HG03354 (cell line): Measurements from ENCODE around the gene AURKA.

ENCODE experiments used
- ATAC-seq: cut with Tn5 transposase; IDR thresholded peaks from one replicate; pipeline ENCODE4 v1.9.1; 2021; ENCODE audit warnings: mild to moderate bottlenecking; ENCODE audit not compliant: unreplicated experiment, poor library complexity, severe bottlenecking

AURKA gene

DNA sequence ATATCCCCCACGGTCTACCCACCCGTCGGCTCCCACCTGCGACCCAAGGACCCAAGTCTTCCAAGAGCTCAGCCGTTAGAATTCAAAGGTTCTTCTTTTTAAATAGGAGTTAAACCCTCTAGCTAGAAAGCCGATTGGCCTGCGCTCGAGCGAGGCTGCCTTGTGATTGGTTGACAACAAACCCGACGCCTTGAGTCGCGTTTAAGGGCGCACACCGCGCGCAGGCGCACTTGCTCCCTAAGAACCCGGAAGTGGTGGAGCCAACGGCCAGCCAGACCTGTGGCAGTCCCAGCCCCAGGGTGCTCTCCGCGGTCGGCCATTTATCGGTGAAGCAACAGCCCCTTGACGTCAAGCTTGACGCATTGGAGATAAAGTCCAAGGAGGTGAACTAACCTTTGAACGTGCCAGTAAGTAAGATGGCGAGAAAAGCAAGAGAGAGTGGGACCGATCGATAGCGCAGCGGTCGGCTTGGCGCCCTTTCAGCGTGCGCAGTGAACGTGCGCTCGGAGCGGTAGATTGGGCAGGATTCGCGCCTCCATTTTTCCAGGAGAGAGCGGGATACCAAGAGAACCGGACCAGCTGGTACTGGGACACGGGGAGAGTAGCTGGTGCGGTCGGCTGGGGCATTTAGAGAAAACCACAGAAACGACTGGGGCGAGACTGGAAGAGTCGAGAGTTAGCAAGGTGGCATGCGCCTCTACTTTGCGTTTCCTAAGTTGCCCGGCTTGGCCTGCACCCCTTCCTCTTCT is at the start of gene AURKA, which contains the start of gene CSTF1:
TSS of gene AURKA (minus strand) at position 84 of the 749 bp plus-strand sequence. CDS start 4,018 bp downstream, outside the sequence.
TSS of gene CSTF1 (plus strand) at position 514 of the 749 bp plus-strand sequence. CDS start 2,908 bp downstream, outside the sequence.
- peak; percentile 94 for ATAC-seq

DNA sequence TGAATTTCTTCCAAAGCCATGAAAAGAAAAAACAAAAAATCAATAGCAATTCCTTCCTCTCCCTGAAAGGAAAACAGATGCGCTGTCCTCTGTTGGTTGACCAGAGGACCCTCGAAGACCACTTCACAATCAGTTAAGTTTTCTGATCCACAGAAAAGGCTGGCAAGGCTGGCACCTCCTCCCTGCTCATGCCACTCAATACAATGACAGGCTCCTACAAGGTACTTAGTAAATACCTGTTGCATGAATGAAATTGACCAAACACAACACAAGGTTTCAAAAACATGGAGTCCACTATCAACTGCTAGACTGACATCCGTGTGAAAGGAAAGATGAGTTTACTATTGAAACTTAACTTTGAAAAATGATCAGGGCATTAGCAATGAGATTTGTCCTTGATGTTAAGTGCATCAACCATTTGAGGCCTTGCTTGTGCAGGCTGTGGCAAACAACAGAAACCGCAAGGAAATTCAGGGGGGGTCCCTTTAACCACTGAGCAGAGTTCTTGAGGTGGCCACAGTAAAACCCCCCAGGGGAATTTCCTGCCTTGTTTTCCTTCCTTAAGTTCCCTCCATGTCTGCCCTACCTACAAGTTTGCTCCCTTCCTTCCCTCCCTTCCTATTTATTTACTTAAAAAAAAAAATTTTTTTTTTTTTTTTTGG is 48.5 kb upstream of the AURKA start:
- peak; percentile 65 for ATAC-seq

DNA sequence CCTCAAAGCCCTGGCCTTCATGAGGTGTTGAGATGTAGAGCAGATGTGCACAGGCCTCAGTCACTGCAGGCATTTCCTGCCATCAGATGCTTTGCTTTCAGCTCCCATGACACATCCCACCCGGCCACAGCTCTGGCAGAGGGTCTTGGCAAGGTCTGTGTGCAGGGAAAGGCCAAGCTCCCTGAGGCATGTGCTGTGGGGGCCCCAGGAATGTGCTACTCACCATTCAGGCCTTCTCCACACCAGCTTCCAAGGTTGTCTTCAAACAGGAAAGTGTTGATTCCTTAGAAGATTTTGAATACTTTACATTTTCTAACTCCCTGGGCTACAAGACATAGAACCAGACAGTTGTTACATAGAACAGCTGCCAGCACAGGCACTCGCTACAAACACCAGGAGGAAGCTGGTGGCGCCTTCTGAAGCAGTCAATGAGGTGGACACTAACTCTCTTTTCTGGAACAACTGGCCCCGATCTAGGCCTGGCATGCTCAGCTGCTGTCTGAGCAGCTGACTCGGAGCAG is 47.8 kb upstream of the AURKA start:
- no peak for ATAC-seq

DNA sequence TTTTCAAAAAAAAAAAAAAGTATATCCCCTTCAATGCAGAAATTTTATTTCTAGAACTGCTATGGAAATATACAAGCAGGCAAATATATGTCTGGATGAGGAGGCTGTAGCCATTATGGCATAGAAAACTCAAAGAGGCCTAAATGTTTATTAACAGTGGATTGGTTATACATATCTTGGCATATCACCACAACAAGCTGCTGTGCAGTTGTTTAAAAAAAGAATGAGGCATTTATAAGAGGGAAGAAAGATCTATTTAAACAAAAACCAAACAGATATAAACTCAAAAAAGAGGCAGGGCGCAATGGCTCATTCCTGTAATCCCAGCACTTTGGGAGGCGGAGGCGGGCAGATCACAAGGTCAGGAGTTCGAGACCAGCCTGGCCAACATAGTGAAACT is 46.3 kb upstream of the AURKA start:
- ATAC-seq, result no peak

DNA sequence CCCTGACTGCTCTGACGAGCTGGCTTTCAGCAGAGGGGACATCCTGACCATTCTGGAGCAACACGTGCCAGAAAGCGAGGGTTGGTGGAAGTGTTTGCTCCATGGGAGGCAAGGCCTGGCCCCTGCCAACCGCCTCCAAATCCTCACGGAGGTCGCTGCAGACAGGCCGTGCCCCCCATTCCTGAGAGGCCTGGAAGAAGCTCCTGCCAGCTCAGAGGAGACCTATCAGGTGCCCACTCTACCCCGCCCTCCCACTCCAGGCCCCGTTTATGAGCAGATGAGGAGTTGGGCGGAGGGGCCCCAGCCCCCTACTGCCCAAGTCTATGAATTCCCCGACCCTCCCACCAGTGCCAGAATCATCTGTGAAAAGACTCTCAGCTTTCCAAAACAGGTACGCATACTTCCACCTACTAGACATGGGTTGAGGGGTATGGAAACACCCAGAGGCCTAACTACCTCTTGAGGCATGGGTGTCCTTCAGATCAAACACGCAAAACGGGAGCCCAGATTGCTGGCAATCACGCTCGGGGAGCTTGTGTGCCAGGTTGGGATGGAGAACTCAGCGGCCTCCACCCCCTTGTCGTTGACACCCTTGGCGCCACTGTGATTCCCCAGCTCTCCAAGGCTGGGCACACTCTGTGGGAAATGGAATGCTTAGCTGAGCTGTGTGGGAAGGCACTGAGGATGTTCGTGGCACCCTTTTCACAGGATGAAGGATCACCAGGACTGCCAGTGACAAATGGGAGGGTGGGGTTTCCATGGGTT is 45.4 kb upstream of the AURKA start:
- no peak for ATAC-seq

DNA sequence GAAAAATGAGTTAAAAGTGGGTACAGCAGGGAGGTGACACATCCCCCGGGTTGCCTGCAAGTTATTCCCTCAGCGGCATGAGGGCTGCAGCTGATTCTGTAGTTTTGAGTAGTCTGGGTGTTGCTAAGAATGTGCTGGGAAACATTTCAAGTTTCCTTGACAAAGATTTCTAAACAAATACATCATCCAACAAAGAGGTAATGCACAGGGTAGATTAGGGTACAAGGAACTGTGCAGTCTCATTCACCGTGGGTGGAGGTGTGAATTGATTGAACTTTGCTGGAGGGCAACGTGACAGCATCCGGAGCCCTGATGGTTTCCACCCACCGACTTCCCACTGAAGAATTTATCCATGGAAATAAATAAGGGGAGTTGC is 41.9 kb upstream of the AURKA start:
- no peak for ATAC-seq

DNA sequence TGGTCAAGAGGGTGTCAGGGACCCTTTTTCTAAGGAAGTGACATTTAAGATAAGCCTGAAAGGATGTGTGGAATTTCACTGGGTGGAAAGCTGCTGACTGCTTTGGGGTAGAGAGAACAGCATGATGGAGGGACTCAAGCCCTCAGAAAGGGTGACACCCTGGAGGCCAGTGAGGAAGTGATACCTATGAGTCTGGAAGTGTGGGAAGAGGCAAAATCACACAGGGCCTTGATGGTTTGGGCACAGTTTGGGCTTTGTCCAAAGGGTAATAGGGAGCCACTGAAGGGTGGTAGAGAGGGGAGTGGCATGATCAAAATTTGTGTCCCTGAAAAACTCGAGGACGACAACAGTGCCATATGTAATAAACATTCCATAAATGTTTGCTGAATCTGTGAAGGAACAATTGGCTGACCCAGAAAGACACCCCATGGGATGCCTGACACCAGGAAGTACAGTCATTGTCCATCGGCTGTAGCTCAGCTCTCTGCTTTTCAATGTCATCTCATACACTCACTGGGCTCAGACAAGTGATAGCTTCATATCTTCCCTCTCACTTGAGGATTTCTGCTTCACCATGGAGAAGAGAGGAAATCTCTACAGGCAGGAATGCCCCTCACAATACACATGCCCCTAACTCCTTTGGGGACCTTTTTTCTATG is 41.3 kb upstream of the AURKA start:
- ATAC-seq, result no peak

DNA sequence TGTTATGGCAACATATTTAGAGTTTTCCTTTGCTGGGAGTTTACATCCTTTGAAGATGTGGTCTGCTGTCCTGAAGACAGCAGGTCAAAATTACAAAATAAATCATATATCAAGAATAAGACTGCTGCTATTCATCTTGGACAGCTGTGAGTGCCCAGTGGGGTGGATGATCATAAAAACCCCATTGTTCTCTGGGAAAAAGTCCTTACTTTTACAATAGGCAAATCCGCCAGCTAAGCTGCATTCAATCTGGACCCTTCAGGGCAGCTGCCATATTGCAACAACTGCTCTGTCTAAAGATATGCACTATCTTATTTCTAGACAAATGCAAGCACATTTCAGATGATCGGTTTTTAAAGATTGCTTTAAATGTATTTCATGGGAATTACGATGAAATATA is 39.5 kb upstream of the AURKA start:
- ATAC-seq, result no peak

DNA sequence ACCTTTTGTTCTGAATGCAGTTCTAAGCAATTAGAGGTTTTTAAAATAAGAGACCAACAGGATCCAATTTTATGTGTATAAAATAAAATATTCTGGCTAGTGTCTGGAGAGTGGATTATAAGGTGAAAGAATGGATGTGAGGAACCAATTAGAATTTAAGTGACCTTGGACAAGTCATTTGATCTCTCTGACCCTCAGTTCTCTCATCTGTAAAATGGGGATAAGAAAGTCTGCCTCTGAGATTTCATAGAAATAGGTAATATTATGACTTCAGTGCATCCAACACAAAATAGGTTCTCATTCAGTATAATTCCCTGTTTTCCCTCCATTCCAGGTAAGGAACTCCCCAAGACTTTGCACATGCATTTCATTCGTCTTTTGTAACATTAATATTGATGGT is 38.9 kb upstream of the AURKA start:
- no peak for ATAC-seq

DNA sequence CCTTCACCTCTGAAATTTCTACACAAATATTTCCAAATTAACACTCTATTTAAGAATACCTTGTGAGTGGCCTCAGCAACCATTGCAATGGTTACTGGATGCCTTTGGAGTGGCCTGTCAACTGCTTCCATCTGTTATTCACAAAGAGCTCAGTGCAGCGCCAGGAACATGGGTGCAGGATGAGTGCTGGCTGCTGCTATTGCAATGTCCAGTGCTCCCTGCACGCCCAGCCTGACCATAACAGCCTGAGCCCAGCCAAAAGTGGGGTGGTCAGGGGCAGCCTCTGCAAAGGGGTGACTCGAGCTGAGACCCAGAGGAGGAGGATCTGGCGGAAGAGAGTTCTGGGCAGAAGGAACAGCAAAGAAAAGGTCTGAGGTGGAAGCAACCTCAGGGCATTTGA is 38.4 kb upstream of the AURKA start:
- ATAC-seq, result no peak

DNA sequence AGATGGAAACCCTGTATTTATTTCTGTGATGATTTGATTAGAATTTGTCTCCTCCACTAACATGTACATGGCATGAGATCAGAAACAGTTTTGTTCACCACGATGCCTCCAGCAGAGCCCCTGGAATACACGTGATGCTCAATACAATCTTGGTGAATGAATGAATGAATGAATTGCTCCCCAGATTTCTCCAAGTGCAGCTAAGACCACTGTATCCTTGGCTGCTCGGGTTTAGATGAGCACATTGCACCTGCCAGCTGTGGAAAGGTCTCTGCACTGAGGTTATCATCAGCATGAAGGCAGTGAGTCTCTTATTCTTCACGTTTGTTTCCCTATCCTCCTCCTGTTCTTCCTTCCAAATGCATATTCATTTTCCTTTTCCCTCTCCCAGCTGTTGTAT is 37.9 kb upstream of the AURKA start:
- ATAC-seq, result no peak

DNA sequence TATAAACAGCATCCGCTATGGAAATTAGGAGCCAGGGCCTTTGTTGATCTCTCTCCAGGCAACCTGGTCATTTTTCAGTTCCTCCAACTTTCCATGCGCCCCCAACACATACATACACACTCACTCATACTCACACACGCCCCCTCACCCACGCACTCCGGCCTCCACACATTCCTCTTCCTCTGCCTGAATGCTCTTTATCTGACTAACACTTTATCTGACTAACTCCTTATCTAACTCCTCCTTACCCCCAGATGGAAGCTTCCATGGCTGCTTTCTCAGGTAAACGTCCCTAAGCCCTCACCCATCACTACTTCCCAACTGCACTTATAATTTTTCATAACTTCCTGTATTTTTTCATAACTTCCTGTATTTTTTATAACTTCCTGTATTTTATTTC is 37.5 kb upstream of the AURKA start:
- no peak for ATAC-seq

DNA sequence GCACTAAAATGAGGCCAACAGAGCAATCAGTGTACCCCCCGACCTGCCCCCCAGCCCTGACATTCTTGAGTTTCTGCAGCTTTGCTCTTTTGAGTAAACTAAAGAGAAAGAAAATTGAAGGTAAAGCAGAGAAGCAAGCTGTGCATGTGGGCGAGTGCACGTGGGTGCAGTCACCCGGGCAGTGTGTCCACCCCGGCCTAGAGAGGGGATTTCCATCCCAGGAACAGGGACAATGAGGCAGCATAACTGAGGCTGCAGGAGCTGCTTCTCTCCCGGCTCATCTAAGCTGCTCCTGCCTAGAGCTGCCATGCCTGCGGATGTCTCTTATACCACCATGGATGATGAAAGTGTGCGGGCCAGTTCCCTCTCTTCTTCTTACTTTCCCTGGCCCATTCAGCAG is 36.9 kb upstream of the AURKA start:
- ATAC-seq, result no peak

DNA sequence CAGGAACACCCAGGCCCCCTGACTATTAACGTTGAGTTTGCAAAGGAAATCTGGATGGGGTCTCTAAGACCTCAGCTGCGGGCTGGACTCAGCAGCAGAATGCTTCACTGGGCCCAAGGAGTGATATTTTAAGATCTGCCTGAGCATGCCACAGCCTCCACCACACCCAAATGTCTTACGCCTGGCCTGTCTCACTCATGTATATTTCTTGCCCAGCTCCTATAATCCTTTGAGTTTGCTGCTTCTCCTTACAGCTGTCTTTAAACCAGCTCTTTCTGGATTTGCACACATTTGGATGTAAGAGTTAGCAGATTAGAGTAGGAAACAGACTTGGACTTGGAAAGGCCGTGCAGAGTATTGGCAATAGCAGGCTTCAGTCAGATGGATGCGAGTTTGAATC is 36.4 kb upstream of the AURKA start:
- ATAC-seq, result no peak

DNA sequence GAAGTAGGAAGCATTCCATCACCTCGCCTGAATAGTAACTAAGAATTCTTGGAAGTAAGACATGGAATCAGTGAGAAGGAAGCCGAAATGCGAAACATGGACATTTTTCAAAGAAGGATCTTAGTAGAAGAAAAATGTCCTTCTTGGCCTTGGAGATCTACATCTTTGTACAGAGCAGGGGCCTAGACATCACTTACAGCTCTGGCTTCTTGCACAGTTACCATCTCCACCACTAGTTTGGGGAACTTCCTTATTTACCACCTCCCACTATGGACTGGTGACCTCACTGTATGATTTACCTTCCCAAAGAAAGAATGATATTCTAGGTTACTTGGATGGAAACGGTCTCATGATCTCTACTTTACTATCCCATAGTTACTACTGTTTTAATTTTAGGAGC is 35.8 kb upstream of the AURKA start:
- ATAC-seq, result no peak

DNA sequence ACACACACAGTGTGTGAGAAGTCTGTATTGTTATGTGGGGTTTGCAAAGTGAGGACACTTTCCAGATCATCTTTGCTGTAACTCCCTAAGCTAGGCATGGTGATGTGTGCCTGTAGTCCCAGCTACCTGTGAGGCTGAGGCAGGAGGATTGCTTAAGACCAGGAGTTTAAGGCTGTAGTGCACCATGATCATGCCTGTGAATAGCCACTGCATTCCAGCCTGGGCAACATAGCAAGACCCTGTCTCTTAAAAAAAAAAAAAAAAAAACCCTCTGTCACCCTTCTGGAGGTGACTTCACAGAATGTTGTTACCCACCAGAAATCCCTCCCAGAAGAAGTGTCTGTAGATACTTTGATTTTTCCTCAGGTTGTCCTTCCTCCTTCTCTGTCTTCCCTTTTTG is 34.9 kb upstream of the AURKA start:
- ATAC-seq, result no peak

DNA sequence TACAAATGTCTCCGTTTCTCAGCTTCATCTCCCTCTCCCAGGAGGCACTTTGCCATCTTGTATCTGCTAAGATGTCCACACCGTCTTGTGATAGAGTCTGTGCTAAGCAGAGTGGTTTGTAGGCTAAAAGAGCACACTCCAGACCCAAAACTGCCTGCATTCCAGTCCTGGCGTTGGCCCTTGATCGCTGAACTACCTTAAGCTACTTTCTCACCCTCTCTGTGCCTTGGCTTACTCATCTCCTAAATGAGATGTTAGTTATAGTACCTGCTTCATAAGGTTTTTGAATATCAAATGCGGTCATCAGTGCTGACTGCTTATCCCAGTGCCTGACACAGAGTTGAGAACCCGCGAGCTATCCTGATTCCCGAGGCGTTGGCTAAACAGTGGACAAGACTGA is 34.0 kb upstream of the AURKA start:
- ATAC-seq, result no peak

DNA sequence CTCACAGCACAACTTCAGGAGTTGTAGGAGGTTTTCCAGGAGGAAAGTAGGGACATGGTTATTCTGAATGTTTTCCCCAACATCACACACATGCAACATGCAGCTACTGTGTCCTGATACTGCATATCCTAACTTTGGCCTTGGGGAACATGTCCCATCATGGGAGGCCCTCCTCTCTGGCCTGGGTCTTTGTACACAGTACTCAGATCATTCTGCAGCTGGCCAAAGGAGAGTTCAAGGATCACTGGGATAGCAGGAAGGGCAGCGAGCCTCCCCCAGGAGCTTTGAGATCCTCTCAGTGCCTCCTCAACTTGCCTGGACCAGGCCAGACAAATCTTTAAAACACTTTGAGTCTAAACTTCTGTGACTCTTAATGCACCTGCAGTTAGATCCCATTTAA is 32.9 kb upstream of the AURKA start:
- ATAC-seq, result no peak

DNA sequence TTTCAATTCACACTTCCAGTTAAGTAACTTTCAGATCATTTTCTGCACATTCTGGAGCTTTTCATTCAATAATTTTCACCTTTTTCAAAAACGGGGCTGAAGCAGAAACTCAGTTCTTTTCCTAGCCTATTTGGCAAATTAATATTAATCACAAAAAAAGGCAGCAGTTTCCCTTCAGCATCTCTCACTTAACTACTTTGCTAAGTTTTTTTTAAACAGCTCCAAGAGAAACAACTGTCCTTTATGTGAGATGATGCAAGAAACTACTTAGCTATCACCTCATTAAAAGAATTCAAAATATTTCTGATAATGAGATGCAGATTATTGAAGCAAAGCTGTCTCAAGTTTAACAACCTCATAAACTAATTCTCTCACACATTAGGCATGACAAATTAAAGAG is 31.9 kb upstream of the AURKA start:
- no peak for ATAC-seq

DNA sequence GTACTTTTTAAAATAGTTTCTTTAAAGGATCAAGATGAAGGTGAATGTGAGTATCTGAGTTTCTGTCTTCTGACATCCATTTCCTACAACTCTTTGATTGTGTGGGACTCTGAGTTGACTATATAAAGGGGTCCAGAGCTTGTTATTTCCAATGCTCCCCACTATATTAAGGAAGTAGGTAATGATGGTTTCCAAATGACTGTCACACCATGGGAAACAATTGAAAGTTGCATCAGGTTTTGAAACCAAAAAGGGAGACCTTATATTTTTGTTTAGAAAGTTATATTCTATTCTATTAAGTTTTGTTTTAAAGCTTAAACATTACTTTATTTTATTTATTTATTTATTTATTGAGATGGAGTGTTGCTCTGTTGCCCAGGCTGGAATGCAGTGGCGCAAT is 31.2 kb upstream of the AURKA start:
- no peak for ATAC-seq
